NT2/D1 (cell line): ENCODE measurements around the gene FOXP2.

Source experiments
- DNase-seq: peaks from one replicate; pipeline ENCODE4 v3.0.0-alpha.2; 2011; ENCODE audit warnings: low read depth, low spot score
- H3K27me3 ChIP-seq: 2 replicates; pipeline ENCODE4 v1.6.0; 2011; ENCODE audit warnings: mild to moderate bottlenecking; ENCODE audit not compliant: insufficient read length, insufficient read depth
- H3K36me3 ChIP-seq: 2 replicates; pipeline ENCODE4 v1.6.1; 2011; ENCODE audit warnings: mild to moderate bottlenecking, low read length, mixed read lengths; ENCODE audit not compliant: insufficient read depth, insufficient read length
- H3K4me1 ChIP-seq: 2 replicates; pipeline ENCODE4 v1.5.1; 2011; ENCODE audit not compliant: insufficient read depth, insufficient read length
- H3K4me3 ChIP-seq: 2 replicates; pipeline ENCODE4 v1.5.1; 2011; ENCODE audit warnings: low read depth; ENCODE audit not compliant: insufficient read length
- H3K9ac ChIP-seq: 2 replicates; pipeline ENCODE4 v1.6.0; 2011; ENCODE audit warnings: low read depth; ENCODE audit not compliant: insufficient read length
- H3K9me3 ChIP-seq: 2 replicates; pipeline ENCODE4 v1.5.1; 2011; ENCODE audit warnings: mild to moderate bottlenecking, low read length; ENCODE audit not compliant: insufficient read depth
- SUZ12 ChIP-seq: IDR thresholded peaks from 2 replicates; pipeline ENCODE4 v1.6.1; 2011; ENCODE audit not compliant: insufficient read length, insufficient read depth; ENCODE audit errors: extremely low read depth
- YY1 ChIP-seq: IDR thresholded peaks from 2 replicates; pipeline ENCODE4 v1.6.1; 2011; ENCODE audit not compliant: insufficient read length, insufficient read depth
- ZNF274 ChIP-seq: IDR thresholded peaks from 2 replicates; pipeline ENCODE4 v1.6.1; 2011; ENCODE audit warnings: mild to moderate bottlenecking, low read depth, low read length

FOXP2 gene

DNA sequence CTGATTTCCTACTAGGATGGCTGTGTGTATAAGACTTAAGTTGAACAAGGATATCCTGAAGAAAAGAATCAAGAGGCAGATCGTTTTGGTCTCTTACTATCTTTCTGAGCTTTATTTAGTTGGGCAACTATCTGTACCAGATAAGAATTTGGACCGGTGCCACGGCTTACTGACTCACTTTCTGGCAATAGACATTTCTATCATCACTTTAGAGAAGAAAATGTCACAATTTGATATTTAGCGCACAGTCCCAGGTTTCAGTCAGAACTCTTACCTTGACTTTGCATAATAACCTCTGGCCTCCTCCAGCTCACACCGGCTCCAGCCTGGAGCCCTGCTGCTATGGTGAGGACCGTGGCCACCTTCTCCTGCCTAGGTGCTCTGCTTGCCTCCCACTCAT, 289.1 kb downstream of the FOXP2 start:
- TF ChIP-seq ZNF274 (no peak), SUZ12 (no peak), YY1 (no peak)
- no peak for DNase-seq

DNA sequence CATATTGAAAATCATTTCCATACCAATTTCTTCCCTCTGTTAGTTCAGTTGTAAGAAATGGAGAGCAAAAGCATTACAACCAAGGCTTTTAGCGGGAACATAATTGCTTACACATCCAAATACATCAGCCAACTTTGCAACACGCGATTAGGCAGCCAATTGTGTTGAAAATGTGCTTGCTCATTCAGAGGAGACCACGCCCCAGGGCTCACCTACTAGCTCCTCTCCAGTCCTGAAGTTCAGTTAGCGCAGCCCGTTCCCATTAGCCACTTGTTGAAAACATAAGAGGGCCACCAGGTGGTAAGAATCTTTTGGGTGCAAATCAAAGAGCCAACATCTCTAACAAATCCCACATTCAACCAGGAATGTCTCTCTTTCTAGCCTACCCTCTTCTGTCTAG, 294.0 kb downstream of the FOXP2 start:
- Histone ChIP-seq H3K4me3 (no peak overlapping the region), H3K9me3 (no peaks in the 10 kb centered on the region), H3K4me1 (no peaks in the 10 kb centered on the region), H3K27me3 (no peaks in the 10 kb centered on the region), H3K9ac (no peak overlapping the region), H3K36me3 (no peaks in the 10 kb centered on the region)
- DNase-seq = no peak
- TF ChIP-seq YY1 (no peak), SUZ12 (no peak), ZNF274 (no peak)

More for the DNA sequence above, 289.1 kb downstream of the FOXP2 start:
- Histone ChIP-seq H3K9me3 (0 out of 2 replicates have a peak, but pooled peaks cover 6% of the 10 kb centered on the region), H3K4me3 (no peak overlapping the region), H3K36me3 (no peaks in the 10 kb centered on the region), H3K4me1 (no peaks in the 10 kb centered on the region), H3K9ac (no peak overlapping the region), H3K27me3 (no peaks in the 10 kb centered on the region)

DNA sequence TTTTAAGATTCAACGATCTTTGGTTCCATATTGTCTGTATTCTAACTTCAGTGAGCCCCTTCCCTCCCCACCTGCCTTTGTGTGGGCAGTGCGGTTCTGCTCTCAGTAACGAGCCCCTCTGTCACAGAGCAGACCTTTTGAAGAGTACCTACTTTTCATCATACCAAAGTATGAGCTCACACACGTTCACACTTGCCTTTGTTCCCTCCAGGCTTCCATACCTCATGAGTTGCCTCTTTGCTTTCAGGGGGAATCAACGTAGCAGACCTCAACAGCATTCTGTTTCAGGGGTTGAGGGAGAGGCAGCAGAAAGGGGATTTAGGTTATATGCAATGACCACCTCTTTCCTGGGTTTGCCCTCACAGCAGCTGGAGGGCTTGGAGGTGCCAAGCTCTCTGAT, 295.9 kb downstream of the FOXP2 start:
- no peak for DNase-seq

DNA sequence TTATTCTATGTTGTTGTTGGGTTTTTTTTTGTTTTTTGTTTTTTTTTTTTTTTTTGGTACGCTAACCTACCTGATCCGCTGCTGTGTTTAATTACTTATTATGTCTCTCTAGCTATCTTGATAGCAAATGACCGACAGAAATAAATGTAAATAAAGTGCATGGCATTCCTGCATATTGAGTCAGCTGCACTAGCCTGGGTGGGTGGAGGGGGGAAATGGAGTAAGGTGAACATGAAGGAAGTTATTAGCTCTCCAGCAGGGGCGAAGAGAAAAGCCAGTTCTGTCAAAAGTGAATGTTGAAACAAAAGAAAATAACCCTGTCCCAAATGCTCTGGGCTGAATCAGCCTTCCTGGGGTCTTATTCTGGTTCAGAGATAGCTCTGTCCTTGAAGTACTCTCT, 296.6 kb downstream of the FOXP2 start:
- TF ChIP-seq ZNF274 (no peak), SUZ12 (no peak), YY1 (no peak)
- Histone ChIP-seq H3K36me3 (no peaks in the 10 kb centered on the region), H3K4me3 (no peak overlapping the region), H3K27me3 (no peaks in the 10 kb centered on the region), H3K9me3 (no peaks in the 10 kb centered on the region), H3K4me1 (no peaks in the 10 kb centered on the region), H3K9ac (no peak overlapping the region)
- no peak for DNase-seq

More for the DNA sequence above, 295.9 kb downstream of the FOXP2 start:
- no peaks in the 10 kb centered on the region for H3K27me3 ChIP-seq
- H3K36me3 ChIP-seq = no peaks in the 10 kb centered on the region
- H3K9ac ChIP-seq = no peak overlapping the region
- no peaks in the 10 kb centered on the region for H3K9me3 ChIP-seq
- no peak overlapping the region for H3K4me3 ChIP-seq
- TF ChIP-seq ZNF274 (no peak), SUZ12 (no peak), YY1 (no peak)
- no peaks in the 10 kb centered on the region for H3K4me1 ChIP-seq

DNA sequence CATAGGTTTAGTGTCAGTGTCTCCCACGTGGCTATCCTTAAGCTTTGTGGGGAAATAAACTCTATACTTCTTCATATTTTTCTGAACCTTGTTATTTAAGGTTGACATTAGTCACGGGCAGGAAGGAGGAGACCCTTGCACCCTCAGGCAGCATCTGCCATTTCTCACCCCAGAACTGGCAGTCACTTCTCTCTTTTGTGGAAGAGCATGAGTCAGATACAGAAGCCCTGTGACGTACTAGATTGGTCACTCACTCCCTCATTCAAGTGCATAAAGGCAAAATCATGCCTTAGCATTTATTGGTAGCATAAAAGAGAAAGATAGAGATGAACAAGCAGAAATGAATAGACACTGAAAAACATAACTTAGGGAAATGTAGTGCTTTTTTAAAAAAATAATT, 301.3 kb downstream of the FOXP2 start:
- DNase-seq = no peak
- H3K9ac ChIP-seq = no peak overlapping the region
- no peaks in the 10 kb centered on the region for H3K9me3 ChIP-seq
- no peaks in the 10 kb centered on the region for H3K4me1 ChIP-seq
- TF ChIP-seq ZNF274 (no peak), SUZ12 (no peak), YY1 (no peak)
- H3K4me3 ChIP-seq = no peak overlapping the region
- H3K27me3 ChIP-seq = no peaks in the 10 kb centered on the region
- H3K36me3 ChIP-seq = no peaks in the 10 kb centered on the region

DNA sequence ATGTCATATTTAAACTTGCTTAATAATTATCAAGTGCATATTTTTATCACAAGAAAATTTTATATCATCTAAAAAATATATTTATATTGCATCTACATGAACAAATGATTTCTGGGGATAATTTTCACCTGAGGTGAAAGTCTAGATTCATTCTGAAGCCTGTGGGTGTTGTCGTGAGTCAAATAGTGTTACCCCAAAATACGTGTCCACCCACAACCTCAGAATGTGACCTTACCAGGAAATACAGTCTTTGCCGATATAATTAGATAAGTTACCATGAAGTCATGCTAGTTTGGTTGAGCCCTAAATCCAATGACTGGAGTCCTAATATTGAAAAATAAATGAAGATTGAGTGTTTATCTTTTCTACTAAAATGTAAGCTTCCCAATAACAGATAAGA, 304.2 kb downstream of the FOXP2 start:
- Histone ChIP-seq H3K9me3 (no peaks in the 10 kb centered on the region), H3K9ac (no peak overlapping the region), H3K4me1 (no peaks in the 10 kb centered on the region), H3K36me3 (no peaks in the 10 kb centered on the region), H3K27me3 (no peaks in the 10 kb centered on the region), H3K4me3 (no peak overlapping the region)
- no peak for TF ChIP-seq ZNF274
- TF ChIP-seq SUZ12 = no peak
- TF ChIP-seq YY1 = no peak
- no peak for DNase-seq

DNA sequence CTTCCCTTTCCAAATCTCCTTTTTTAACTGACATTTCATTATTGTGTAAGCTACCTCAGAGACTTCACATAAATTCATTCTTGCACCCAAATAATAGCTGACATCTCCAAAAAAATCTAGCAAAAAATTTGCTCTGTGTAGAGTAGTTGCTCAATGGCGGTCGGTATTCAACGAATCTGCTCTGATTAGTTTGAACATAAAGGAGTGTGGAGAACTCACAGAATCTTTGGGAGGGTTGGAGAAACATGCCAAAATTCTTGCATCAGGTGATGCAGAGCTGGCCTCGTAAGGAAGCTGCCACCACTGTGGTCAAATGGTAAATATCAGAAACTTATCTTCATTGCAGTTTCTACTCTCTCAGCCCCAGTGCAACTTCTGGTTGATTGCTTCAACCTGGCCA, 306.1 kb downstream of the FOXP2 start:
- Histone ChIP-seq H3K4me3 (no peak overlapping the region), H3K27me3 (no peaks in the 10 kb centered on the region), H3K4me1 (no peaks in the 10 kb centered on the region), H3K9ac (no peak overlapping the region), H3K9me3 (no peaks in the 10 kb centered on the region), H3K36me3 (no peaks in the 10 kb centered on the region)
- TF ChIP-seq YY1 (no peak), SUZ12 (no peak), ZNF274 (no peak)
- no peak for DNase-seq
